Measurements from ENCODE around the gene ZNF839.

ZNF839 gene

DNA sequence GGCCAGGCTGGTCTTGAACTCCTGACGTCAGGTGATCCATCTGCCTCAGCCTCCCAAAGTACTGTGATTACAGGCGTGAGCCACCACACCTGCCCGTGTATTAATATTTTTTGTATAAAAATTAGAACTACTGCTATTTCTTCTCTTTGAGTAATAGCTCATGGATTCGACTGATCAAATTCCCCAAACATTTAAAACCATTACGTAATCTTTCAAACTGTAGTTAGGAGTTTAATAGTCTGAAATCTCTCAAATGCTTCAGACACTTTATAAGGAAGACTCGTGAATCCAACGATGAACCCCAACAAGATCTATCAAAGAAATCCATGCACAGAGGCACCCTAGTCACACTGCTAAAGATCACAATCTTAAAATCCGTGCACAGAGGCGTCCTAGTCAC is 59.3 kb downstream of the ZNF839 start:
- Histone ChIP-seq H3K79me2 (ENCODE audit: insufficient read depth, low read length) (no peaks in the 10 kb centered on the region), H3K9ac (ENCODE audit: low read length) (no peak overlapping the region), H3K27ac (ENCODE audit: low read depth, low read length) (no peak overlapping the region), H3K4me2 (ENCODE audit: low read depth, low read length, poor library complexity, severe bottlenecking) (no peak overlapping the region), H2AFZ (ENCODE audit: low read depth, low read length, severe bottlenecking) (no peak overlapping the region), H4K20me1 (ENCODE audit: low read depth, low read length) (no peaks in the 10 kb centered on the region), H3K9me3 (ENCODE audit: insufficient read depth, low read length) (no peaks in the 10 kb centered on the region), H3F3A (ENCODE audit: insufficient read depth) (no peaks in the 10 kb centered on the region), H3K36me3 (ENCODE audit: low read length) (no peaks in the 10 kb centered on the region), H3K9me2 (replicated peaks; ENCODE audit: insufficient read depth, low read length) (no peaks in the 10 kb centered on the region), H3K27me3 (ENCODE audit: low read length) (no peaks in the 10 kb centered on the region), H3K4me3 (ENCODE audit: insufficient read depth, low read length, poor library complexity, severe bottlenecking) (no peak overlapping the region)
- TF ChIP-seq, protein P1, sequence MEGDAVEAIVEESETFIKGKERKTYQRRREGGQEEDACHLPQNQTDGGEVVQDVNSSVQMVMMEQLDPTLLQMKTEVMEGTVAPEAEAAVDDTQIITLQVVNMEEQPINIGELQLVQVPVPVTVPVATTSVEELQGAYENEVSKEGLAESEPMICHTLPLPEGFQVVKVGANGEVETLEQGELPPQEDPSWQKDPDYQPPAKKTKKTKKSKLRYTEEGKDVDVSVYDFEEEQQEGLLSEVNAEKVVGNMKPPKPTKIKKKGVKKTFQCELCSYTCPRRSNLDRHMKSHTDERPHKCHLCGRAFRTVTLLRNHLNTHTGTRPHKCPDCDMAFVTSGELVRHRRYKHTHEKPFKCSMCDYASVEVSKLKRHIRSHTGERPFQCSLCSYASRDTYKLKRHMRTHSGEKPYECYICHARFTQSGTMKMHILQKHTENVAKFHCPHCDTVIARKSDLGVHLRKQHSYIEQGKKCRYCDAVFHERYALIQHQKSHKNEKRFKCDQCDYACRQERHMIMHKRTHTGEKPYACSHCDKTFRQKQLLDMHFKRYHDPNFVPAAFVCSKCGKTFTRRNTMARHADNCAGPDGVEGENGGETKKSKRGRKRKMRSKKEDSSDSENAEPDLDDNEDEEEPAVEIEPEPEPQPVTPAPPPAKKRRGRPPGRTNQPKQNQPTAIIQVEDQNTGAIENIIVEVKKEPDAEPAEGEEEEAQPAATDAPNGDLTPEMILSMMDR (IDR thresholded peaks at IDR 0.05; ENCODE audit: insufficient read depth, low read length, poor library complexity, severe bottlenecking) = no peak
- no peak for TF ChIP-seq EZH2phosphoT487 (conservative IDR thresholded peaks at IDR 0.05; ENCODE audit: low read length)

DNA sequence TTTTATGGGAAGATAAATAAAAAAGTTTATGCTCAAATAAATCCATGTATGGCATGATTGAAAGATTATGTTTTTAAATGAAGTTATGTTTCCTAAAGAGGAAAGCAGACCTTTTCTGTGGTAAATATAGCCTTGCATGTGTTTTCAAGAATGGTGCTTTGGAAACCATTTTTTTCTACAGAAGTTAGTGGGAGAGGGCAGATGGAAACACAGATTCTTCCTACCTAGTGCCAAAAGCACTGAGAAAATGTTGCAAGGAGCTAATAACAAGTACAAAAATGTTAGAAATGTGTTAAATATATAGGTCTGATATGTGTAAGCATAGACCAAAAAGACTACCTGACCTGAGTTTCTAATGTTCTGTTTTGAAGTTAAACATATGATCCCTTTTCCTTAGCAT is 67.5 kb downstream of the ZNF839 start:
- Histone ChIP-seq H3K36me3 (ENCODE audit: low read length) (no peaks in the 10 kb centered on the region), H3K27me3 (ENCODE audit: low read length) (no peaks in the 10 kb centered on the region), H3F3A (ENCODE audit: insufficient read depth) (no peaks in the 10 kb centered on the region), H3K9ac (ENCODE audit: low read length) (no peak overlapping the region), H3K27ac (ENCODE audit: low read depth, low read length) (no peak overlapping the region), H4K20me1 (ENCODE audit: low read depth, low read length) (no peaks in the 10 kb centered on the region), H3K4me3 (ENCODE audit: insufficient read depth, low read length, poor library complexity, severe bottlenecking) (no peak overlapping the region), H3K79me2 (ENCODE audit: insufficient read depth, low read length) (no peaks in the 10 kb centered on the region), H3K9me2 (replicated peaks; ENCODE audit: insufficient read depth, low read length) (no peaks in the 10 kb centered on the region), H2AFZ (ENCODE audit: low read depth, low read length, severe bottlenecking) (no peak overlapping the region), H3K9me3 (ENCODE audit: insufficient read depth, low read length) (no peaks in the 10 kb centered on the region), H3K4me2 (ENCODE audit: low read depth, low read length, poor library complexity, severe bottlenecking) (no peak overlapping the region)
- TF ChIP-seq, protein P1 (IDR thresholded peaks at IDR 0.05; ENCODE audit: insufficient read depth, low read length, poor library complexity, severe bottlenecking) = no peak
- TF ChIP-seq EZH2phosphoT487 (conservative IDR thresholded peaks at IDR 0.05; ENCODE audit: low read length) = no peak

DNA sequence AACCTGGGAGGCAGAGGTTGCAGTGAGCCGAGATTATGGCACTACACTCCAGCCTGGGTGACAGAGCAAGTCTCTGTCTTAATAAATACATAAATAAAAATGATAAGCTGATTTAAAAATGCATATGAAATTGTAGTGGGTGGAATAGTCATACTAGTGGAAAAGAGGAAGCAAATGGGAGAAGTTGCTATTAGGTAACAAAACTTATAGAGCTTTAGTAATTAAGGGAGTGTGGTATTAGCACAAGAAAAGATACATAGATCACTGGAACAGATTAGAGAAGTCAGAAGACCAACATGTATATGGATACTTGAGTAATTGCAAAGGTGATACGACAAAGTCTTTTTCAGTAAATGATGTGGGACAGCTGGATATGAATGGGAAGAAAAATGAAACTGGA is 69.7 kb downstream of the ZNF839 start:
- Histone ChIP-seq H3K4me2 (ENCODE audit: low read depth, low read length, poor library complexity, severe bottlenecking) (no peak overlapping the region), H4K20me1 (ENCODE audit: low read depth, low read length) (no peaks in the 10 kb centered on the region), H3K4me3 (ENCODE audit: insufficient read depth, low read length, poor library complexity, severe bottlenecking) (no peak overlapping the region), H3K9me2 (replicated peaks; ENCODE audit: insufficient read depth, low read length) (no peaks in the 10 kb centered on the region), H3K27me3 (ENCODE audit: low read length) (no peaks in the 10 kb centered on the region), H3K9ac (ENCODE audit: low read length) (no peak overlapping the region), H3K9me3 (ENCODE audit: insufficient read depth, low read length) (no peaks in the 10 kb centered on the region), H3K36me3 (ENCODE audit: low read length) (no peaks in the 10 kb centered on the region), H2AFZ (ENCODE audit: low read depth, low read length, severe bottlenecking) (no peak overlapping the region), H3K27ac (ENCODE audit: low read depth, low read length) (no peak overlapping the region), H3F3A (ENCODE audit: insufficient read depth) (no peaks in the 10 kb centered on the region), H3K79me2 (ENCODE audit: insufficient read depth, low read length) (no peaks in the 10 kb centered on the region)
- no peak for TF ChIP-seq EZH2phosphoT487 (conservative IDR thresholded peaks at IDR 0.05; ENCODE audit: low read length)
- TF ChIP-seq, protein P1 (IDR thresholded peaks at IDR 0.05; ENCODE audit: insufficient read depth, low read length, poor library complexity, severe bottlenecking) = no peak
